Middle frontal gyrus (tissue), 1 donor: ENCODE data around the gene DPF3.

Experiments used
- DNase-seq: peaks from one replicate; pipeline ENCODE4 v3.0.0-alpha.2; 2015; ENCODE audit warnings: low spot score; ENCODE audit errors: extremely low spot score

DPF3 gene

DNA sequence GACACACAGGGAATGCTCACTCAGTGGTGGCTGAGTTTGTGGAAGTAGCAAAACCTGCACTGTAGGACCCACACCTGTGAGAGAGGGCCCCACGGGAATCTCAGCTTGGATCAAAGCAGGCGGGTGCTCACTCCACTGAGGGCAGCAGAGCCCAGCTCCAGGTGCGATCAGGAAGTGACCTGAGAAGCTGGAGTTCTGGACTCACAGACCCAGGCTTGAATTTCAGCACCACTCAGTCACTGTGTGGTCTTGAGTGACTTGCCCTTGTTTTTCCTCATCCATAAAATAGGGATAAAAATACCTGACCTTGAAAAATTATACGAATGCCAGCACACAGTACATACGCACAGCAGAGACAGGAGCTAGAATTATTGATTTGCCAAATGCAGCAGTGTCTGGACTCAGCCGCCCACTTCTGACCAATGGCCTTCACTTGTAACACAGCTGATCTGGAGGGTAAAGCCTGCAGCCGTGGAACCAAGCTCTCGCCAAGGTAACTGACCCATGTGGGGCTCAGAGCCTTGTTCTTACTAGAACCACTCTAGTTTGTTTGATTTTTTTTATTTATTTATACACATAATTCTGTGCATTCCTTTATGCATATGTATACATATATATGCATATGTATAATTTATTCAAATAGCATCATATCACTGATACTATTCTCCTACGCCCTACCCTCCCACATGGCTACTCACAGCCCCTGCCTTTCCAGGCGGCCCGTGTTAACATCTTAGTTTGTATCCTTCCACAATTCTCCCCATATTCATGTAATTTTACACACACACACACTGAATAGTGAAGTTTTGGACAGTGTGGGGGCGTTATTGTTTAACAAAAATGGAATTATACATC, 53.9 kb downstream of the DPF3 start:
- no peak for DNase-seq

DNA sequence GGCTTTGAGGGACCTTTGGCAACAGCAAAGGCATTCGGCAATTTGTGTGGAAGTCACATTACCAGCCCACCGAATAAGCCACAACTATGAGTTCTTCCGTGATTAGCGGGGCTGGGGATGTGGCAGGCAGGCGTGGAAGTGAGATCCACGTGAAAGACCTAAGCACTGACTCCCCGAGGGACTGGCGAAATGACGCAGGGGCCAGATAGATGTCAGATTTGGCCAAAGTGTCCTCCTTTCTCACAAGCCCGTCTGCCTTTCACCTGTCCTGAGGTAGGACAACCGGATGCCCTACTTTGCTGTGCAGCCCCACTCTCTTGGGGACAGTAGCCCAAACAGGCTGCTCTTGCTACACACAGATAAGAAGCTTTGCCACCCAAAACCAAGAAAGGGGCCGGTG, 54.5 kb downstream of the DPF3 start:
- no peak for DNase-seq

DNA sequence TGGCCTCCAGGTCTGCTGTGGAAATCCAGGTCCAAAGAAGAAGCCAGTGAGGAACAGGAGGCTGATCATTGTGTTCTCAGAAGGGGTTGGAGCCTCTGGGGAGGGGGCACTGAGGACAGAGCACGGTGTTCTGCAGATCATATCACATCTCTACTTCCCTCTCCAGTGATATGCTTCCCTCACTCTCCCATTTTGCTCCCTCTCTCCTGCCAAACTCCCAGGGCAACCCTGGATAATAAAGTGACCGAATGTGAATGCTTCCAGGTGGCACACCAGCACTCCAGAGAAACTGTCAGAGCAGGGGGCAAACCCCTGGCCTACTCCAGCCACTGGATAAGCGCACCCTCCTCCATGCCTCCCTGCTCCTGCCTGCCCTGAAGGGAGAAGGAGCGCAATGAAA, 57.8 kb downstream of the DPF3 start:
- DNase-seq = no peak

- no peak for DNase-seq
Observed at GRCh38 chr14:72833174-72833573, 60.7 kb downstream of the DPF3 start.

DNA sequence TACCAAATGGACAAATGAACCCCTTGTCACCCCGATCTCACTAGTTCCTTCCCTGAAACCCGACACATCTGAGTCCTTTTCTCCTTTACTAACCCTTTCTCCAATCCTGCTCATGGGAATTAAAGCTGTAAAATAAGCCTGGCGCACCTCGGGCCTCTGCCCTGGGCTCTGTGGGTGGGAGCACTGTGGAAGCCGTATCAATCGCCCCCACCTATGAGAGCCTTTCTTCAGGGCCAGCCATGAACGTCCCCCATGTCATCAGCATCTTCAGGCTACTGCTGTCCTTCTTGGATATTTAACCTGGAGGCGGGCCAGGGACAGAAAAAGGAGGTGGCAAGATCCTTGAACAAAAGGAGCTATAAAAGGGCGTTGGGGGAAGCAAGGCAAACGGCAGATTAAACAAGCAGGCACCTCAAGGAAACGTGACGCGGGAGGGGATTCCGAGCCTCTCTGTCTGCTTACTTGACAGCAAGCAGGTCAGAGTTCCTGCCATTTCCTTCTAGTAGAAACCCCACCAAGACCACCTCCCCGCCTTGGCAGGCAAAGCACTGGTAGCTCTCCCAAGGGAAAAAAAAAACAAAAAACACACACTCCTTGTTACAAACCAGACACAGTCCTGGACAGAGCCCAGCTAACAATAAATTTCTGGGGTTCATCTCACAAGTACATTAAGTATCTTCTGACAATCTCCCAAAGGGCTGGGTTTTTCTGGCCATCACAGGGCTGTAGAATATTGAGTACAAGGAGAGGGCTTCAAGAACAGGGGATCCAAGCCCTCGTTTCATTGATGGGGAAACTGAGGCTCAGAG, 62.9 kb downstream of the DPF3 start:
- DNase-seq = no peak

DNA sequence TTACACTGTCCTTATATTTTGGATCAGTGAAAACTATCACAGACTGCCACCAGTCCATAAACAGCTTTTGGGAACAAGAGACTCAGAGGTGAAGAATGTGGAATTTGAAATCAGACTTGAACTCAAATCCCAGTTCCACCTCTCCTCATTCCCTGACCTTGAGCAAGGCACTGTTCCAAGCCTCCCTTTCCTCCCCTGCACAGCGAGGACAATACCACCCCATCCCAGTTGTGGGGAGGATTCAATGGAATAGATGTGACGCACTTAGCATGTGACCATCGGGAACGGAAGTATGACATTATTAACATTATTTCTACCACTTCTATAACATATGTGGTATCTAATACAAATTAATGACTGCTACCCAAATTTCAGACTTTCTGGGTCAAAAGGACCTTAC, 63.5 kb downstream of the DPF3 start:
- no peak for DNase-seq

DNA sequence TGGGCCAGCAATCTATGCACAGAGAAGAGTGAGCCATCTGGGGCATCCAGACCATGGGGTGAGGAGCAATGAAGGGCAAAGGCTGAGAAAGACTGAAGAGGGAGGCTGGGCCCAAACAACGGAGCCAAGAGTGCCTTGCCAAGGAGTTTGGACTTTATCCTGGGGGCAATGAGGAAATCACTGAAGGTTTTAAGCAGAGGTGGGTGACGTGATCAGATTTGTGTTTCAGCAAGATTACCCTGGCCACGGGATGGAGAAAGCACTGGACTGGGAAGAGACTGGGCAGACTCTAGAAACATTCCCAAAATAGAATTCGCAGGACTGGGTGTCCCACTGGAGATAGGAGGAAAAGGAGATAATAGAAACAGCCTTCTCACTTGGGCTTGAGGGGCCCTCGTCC, 65.3 kb downstream of the DPF3 start:
- no peak for DNase-seq

- no peak for DNase-seq
Observed at GRCh38 chr14:72826039-72826438, 67.9 kb downstream of the DPF3 start.

GRCh38 chr14:72825486-72825885, 68.4 kb downstream of the DPF3 start:
- no peak for DNase-seq

DNA sequence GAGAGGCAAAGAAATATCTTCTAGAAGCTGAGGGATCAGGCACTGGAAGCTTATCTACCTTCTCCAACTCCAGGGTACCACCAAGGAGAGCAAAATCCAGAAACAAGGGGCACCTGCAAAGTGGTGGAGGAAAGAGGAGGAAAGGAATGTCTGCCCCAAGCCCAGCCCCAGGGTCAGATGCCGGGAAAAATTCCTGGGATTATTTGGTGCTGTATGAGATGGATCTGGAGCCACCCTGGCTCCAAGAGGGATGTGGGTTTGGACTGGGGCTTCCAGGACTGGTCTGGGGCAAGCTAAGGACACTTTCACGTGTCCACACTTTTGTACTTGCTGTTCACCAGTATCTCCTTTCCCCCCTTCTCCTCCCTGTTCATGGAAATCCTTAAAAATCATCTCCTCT, 69.8 kb downstream of the DPF3 start:
- DNase-seq = no peak

DNA sequence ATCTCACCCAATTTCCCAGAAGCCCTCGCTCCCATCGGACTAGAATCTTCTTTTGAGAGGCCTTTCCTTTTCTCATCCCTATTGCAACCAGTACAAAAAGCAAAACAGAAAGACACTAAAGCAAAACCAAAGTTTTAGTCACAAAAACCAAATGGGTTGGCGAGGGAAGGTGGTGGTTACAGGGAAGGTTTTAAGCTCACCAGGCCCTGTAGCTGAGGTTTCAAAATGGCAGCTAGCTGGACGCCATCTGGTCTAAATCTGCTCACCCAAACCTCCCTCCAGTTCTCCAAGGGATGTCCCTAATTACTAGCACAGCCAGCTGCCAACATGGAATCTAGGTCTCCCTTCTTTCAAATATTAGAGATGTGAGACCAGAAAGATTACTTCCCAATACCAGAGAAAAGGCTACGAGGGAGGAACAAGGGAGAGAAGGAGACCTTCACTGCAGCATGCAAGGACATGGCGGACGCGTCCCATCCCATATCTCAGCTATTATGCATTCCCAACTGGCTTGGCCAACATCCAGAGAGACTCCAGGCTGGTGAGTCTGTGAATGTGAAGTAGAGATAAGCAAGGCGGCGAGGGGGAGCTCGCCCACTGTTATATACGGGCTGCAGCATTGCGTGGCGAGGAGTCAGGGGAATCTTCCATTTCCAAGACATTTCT, 70.8 kb downstream of the DPF3 start:
- DNase-seq = no peak

DNA sequence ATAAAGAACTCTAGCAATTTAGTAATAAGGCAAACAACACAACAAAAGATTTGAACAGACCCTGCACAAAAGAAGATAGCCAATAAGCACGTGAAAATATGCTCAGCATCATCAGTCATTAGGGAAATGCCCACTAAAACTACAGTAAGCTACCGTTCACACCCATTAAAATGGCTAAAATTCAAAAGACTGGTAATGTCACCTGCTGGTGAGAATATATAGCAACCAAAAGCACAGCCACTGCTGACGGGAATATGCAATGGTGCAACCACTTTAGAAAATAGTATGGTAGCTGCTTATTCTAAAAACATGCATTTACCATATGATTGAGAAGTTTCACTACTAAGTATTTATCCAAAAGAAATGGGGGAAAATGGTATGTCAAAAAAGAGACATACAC, 74.9 kb downstream of the DPF3 start:
- no peak for DNase-seq

GRCh38 chr14:72816287-72816686, 77.6 kb downstream of the DPF3 start:
- no peak for DNase-seq

GRCh38 chr14:72815430-72815829, 78.5 kb downstream of the DPF3 start:
- no peak for DNase-seq

DNA sequence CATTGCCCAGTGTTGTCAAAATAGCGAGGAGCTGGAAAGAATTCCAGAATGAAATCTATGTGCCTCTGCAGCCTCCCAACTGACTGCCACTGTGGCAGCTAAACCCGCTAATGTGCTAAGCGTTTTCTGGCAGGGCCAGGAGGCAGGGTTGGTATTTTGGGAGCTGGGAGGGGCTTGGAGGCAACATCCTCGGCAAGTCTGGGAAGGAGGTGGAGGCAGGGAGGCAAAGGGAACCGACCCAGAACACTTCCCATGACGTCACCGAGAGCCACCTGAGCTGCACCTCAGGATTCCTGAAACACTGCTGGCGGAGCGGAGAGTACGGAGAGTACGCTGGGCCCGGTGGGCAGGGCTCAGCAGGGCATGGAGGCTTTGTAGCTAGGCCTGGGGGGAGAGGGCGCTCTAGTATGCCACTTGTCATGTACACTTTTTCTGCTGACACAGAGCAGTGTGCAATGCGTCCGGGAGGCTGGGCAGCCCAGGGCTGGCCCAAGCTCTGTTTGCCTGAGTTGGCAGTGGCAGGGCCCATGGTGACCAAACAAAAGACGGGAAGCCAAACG, 81.5 kb downstream of the DPF3 start:
- no peak for DNase-seq

DNA sequence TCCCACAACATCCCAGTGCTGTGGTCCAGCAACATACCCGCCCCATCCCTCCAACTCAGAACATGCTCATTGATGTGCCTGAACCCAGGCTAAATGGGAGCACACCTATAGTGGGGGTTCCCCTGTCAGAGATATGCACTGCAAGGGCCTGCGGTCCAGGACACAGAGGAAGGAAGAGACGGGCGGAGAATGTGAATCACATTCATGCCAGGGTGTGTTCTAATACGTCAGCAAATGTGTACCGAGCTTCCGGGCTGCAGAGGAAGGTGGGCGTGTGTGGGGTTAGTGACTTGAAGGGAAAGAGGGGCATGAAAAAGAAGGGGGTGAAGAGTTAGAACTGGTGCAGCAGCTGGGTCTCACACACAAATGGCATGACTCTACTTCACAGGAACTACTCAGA, 83.7 kb downstream of the DPF3 start:
- DNase-seq = no peak

DNA sequence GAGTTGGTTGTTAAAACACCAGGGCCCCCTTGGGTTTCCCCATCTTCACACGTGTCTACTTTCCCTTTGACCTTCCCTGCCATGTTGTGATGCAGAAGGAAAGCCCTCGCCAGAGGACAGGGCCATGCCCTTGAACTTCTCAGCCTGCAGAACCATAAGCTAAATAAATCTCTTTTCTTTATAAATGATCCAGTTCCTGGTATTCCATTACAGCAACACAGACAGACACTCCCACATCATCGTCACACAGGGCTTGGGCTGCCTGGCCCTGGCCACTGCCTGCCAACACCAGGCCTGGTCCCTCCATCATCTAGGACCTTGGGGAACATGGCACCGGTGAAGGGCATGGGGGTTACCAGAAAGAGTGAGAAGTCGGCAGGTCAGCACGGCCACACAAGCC, 84.8 kb downstream of the DPF3 start:
- DNase-seq = no peak

DNA sequence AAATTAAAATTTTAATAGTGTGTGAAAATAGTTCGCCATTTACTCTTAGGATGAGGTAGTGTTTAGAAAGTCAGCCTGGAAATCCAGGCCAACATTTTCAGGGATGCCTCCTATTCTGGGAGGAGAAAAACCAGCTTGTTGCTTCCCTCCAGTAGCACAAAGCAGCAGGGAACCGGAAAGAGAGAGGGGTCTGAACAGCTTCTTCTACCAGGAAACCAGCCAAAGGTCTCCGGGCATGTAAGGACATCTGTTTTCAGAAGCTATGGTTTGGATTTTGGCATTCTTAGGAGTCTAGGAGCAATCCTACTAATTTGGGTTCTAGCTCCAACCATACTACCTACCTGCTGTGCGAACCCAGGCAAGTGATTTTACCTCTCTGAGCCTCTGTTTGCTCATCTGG, 85.3 kb downstream of the DPF3 start:
- DNase-seq = no peak

DNA sequence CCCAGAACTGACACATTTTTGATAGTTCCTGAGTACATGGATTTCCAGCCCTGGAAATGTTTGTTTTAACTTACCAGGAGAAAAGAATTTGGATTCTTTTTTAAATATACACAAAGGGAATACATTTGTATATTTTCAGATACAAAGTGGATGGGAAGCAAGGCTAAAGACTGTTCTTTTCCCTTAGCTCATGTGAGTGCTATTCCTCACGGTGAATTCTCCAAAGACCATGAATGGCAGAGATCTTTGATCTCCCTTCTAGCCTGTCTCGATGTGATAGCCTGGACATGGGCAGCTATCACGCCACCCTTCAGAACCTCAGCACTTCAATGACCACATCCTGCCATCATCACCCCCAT, 91.3 kb downstream of the DPF3 start:
- no peak for DNase-seq

DNA sequence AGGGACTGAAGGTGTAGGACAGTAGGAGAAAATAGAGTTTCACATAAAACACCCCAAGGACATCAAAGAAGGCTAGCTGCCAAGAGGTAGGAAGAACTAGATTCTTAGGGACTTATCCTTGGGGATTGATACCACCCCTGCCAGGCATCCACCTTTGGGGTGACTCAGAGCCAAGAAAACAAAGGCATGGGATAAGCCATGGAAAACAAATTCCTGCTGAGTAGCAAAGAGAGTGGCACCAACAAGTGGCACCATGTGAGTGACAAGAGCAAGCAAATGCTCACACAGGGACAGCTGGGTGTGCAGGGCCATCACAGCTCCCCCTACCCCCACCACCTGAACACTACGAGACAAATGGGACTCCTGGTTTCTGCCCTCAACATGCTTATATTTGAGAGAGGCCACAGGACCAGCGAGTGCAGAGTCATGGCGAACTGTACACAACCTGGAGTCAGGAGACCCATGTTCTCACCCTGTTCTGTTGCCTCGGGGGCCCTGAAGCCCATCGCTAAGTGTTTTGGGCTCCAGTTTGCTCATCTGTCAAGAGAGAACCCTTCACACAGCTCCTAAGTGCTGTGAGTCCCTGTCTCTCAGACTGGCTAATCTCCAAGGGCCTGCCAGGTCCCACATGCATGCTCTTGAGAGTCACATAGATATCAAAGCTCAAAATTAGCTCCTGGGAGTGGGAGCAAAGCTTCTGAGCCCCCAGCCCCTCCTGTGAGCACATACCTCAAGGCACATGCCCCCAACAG, 91.9 kb downstream of the DPF3 start:
- no peak for DNase-seq

DNA sequence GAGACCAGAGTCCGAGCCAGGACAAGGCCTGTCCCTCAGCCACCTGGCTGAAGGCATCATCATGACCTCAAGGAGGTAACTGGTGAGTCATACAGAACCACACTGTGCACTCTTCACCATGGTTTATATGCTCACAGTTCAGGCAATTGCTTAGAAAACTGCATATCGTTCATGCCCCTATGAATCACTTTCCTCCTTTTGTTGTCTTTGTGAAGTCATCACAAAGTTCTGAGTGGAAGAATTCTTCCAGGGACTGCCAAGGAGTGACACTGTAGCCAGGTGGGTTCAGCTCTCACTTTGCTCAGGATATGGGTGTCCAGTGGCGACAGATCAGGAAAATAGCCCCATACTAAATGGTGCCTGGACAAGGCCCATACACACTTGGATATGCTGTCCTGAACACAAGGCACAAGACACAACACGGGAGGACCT, 92.5 kb downstream of the DPF3 start:
- DNase-seq = no peak
